Activated naive CD8-positive, alpha-beta T cell treated with anti-CD3 and anti-CD28 coated beads, Interleukin-2, amount 10 ng/mL, durations not matched to agents 7 days and 5 days (primary cell): Measurements from ENCODE around the gene UBR7. TPM values are rescaled to one million over a fixed set of nuclear protein-coding genes. Genes with fewer than 3 reads are reported as not detected.

Source experiments
- ATAC-seq: fragments of 150-1000 bp; cut with Tn5 transposase; one replicate; pipeline ENCODE4 v1.10.0; 2021; ENCODE audit warnings: low read depth, moderate library complexity
- POLR2A ChIA-PET: fragments of 350-600 bp; sonication (Branson Sonifier 250); formaldehyde crosslinking; loops from one replicate; lab custom pipeline; 2021; ENCODE audit warnings: antibody characterized with exemption; lab: Charles Lee
- DNase-seq: peaks from one replicate; pipeline ENCODE4 v3.0.0; 2021
- H3K27ac Mint-ChIP-seq: one replicate; pipeline ENCODE4 v1.8.0; 2022; ENCODE audit warnings: mild to moderate bottlenecking, mixed read lengths
- H3K27me3 Mint-ChIP-seq: one replicate; pipeline ENCODE4 v1.8.0; 2022; ENCODE audit warnings: mild to moderate bottlenecking, moderate library complexity, mixed read lengths
- H3K36me3 Mint-ChIP-seq: one replicate; pipeline ENCODE4 v1.8.0; 2021; ENCODE audit warnings: mild to moderate bottlenecking, mixed read lengths
- H3K4me1 Mint-ChIP-seq: one replicate; pipeline ENCODE4 v1.8.0; 2021; ENCODE audit warnings: mixed read lengths
- H3K4me3 Mint-ChIP-seq: one replicate; pipeline ENCODE4 v1.8.0; 2022; ENCODE audit warnings: mild to moderate bottlenecking, moderate library complexity, mixed read lengths
- H3K9me3 Mint-ChIP-seq: one replicate; pipeline ENCODE4 v1.8.0; 2021; ENCODE audit warnings: mixed read lengths
- total RNA-seq, 2 experiments: library from RNA; stranded (reverse); gene quantifications; one replicate each; pipeline ENCODE4 v1.2.3, GENCODE V29; 2021

The UBR7 gene
- total RNA-seq, 2 experiments from 2014 or later, result 36.7 to 38.5 TPM

- POLR2A ChIA-PET, result interaction anchor here (0.6 kb wide), 1 partner anchor 12 kb away, joined by 3 read pairs; no protein-coding TSS in a partner anchor
- no peak overlapping the region for H3K27ac Mint-ChIP-seq
- no peak overlapping the region for H3K4me3 Mint-ChIP-seq
- H3K9me3 Mint-ChIP-seq, result no peaks in the 10 kb centered on the region
- DNase-seq (no peak), ATAC-seq (no peak)
- H3K4me1 Mint-ChIP-seq, result no peaks in the 10 kb centered on the region
- H3K36me3 Mint-ChIP-seq, result peaks cover 9% of the 10 kb centered on the region
- H3K27me3 Mint-ChIP-seq, result no peaks in the 10 kb centered on the region
Observed at GRCh38 chr14:93239869-93240677, 33.0 kb downstream of the UBR7 start.

- no peak overlapping the region for H3K4me3 Mint-ChIP-seq
- no peak overlapping the region for H3K27ac Mint-ChIP-seq
- H3K4me1 Mint-ChIP-seq, result no peaks in the 10 kb centered on the region
- DNase-seq (no peak), ATAC-seq (no peak)
- H3K27me3 Mint-ChIP-seq, result no peaks in the 10 kb centered on the region
- peaks cover 13% of the 10 kb centered on the region for H3K36me3 Mint-ChIP-seq
- H3K9me3 Mint-ChIP-seq, result no peaks in the 10 kb centered on the region
- POLR2A ChIA-PET, result interaction anchor here (0.6 kb wide), 1 partner anchor 12 kb away, joined by 3 read pairs; no protein-coding TSS in a partner anchor
Observed at GRCh38 chr14:93240678-93241000, 33.6 kb downstream of the UBR7 start.

- POLR2A ChIA-PET, result no interaction called here
- Mint-ChIP-seq H3K4me1 (peaks cover 12% of the 10 kb centered on the region), H3K4me3 (no peak overlapping the region), H3K9me3 (no peaks in the 10 kb centered on the region), H3K27ac (no peak overlapping the region), H3K27me3 (no peaks in the 10 kb centered on the region), H3K36me3 (peaks cover 24% of the 10 kb centered on the region)
- ATAC-seq (no peak), DNase-seq (no peak)
Observed at GRCh38 chr14:93245764-93246420, 38.8 kb downstream of the UBR7 start.

GRCh38 chr14:93246534-93246933 lies 39.5 kb downstream of the UBR7 start:
- H3K4me3 Mint-ChIP-seq, result no peak overlapping the region
- no peaks in the 10 kb centered on the region for H3K9me3 Mint-ChIP-seq
- ATAC-seq (no peak), DNase-seq (no peak)
- H3K27ac Mint-ChIP-seq, result no peak overlapping the region
- H3K27me3 Mint-ChIP-seq, result no peaks in the 10 kb centered on the region
- H3K4me1 Mint-ChIP-seq, result peaks cover 12% of the 10 kb centered on the region
- POLR2A ChIA-PET, result no interaction called here
- peaks cover 24% of the 10 kb centered on the region for H3K36me3 Mint-ChIP-seq

GRCh38 chr14:93249128-93249831 lies 42.2 kb downstream of the UBR7 start:
- Mint-ChIP-seq H3K4me3 (no peak overlapping the region), H3K9me3 (no peaks in the 10 kb centered on the region), H3K27ac (no peak overlapping the region), H3K27me3 (no peaks in the 10 kb centered on the region), H3K36me3 (peaks cover 21% of the 10 kb centered on the region), H3K4me1 (peaks cover 15% of the 10 kb centered on the region)
- POLR2A ChIA-PET, result interaction anchor here (0.7 kb wide), 1 partner anchor 42 kb away, joined by 5 read pairs; no protein-coding TSS in a partner anchor
- ATAC-seq, result no peak
- DNase-seq, result no peak

GRCh38 chr14:93262446-93262845 lies 55.4 kb downstream of the UBR7 start:
- Mint-ChIP-seq H3K27me3 (no peaks in the 10 kb centered on the region), H3K4me1 (peaks cover 13% of the 10 kb centered on the region), H3K27ac (no peak overlapping the region), H3K4me3 (no peak overlapping the region), H3K36me3 (peaks cover 19% of the 10 kb centered on the region), H3K9me3 (no peaks in the 10 kb centered on the region)
- POLR2A ChIA-PET, result no interaction called here
- ATAC-seq (no peak), DNase-seq (no peak)

GRCh38 chr14:93263416-93263815 lies 56.4 kb downstream of the UBR7 start:
- H3K4me3 Mint-ChIP-seq, result no peak overlapping the region
- no peaks in the 10 kb centered on the region for H3K9me3 Mint-ChIP-seq
- peaks cover 13% of the 10 kb centered on the region for H3K4me1 Mint-ChIP-seq
- DNase-seq, result no peak
- no peak for ATAC-seq
- H3K27me3 Mint-ChIP-seq, result no peaks in the 10 kb centered on the region
- POLR2A ChIA-PET, result no interaction called here
- peak overlapping the region; percentile 38 for H3K27ac Mint-ChIP-seq
- H3K36me3 Mint-ChIP-seq, result peaks cover 17% of the 10 kb centered on the region

- POLR2A ChIA-PET, result no interaction called here
- no peaks in the 10 kb centered on the region for H3K9me3 Mint-ChIP-seq
- no peak overlapping the region for H3K4me3 Mint-ChIP-seq
- peaks cover 17% of the 10 kb centered on the region for H3K36me3 Mint-ChIP-seq
- H3K27me3 Mint-ChIP-seq, result no peaks in the 10 kb centered on the region
- no peak for ATAC-seq
- DNase-seq, result no peak
- peaks cover 13% of the 10 kb centered on the region for H3K4me1 Mint-ChIP-seq
- no peak overlapping the region for H3K27ac Mint-ChIP-seq
Observed at GRCh38 chr14:93266127-93266526, 59.1 kb downstream of the UBR7 start.

- DNase-seq, result no peak
- Mint-ChIP-seq H3K4me3 (no peak overlapping the region), H3K9me3 (no peaks in the 10 kb centered on the region), H3K27me3 (no peaks in the 10 kb centered on the region), H3K27ac (no peak overlapping the region), H3K4me1 (peaks cover 16% of the 10 kb centered on the region), H3K36me3 (peaks cover 17% of the 10 kb centered on the region)
- POLR2A ChIA-PET, result no interaction called here
- ATAC-seq, result no peak
Observed at GRCh38 chr14:93267149-93267711, 60.2 kb downstream of the UBR7 start.

GRCh38 chr14:93268406-93268805 lies 61.4 kb downstream of the UBR7 start:
- Mint-ChIP-seq H3K36me3 (peaks cover 15% of the 10 kb centered on the region), H3K9me3 (no peaks in the 10 kb centered on the region), H3K27me3 (no peaks in the 10 kb centered on the region), H3K27ac (no peak overlapping the region), H3K4me3 (no peak overlapping the region), H3K4me1 (peaks cover 16% of the 10 kb centered on the region)
- POLR2A ChIA-PET, result no interaction called here
- no peak for ATAC-seq
- DNase-seq, result no peak

GRCh38 chr14:93269341-93270068 lies 62.4 kb downstream of the UBR7 start:
- DNase-seq, result no peak
- H3K4me3 Mint-ChIP-seq, result no peak overlapping the region
- H3K27ac Mint-ChIP-seq, result no peak overlapping the region
- ATAC-seq, result no peak
- peaks cover 7% of the 10 kb centered on the region for H3K36me3 Mint-ChIP-seq
- POLR2A ChIA-PET, result no interaction called here
- H3K27me3 Mint-ChIP-seq, result no peaks in the 10 kb centered on the region
- H3K9me3 Mint-ChIP-seq, result no peaks in the 10 kb centered on the region
- H3K4me1 Mint-ChIP-seq, result peaks cover 9% of the 10 kb centered on the region

GRCh38 chr14:93271111-93271510 lies 64.1 kb downstream of the UBR7 start:
- POLR2A ChIA-PET, result no interaction called here

More at GRCh38 chr14:93271111-93271510, 64.1 kb downstream of the UBR7 start:
- DNase-seq (no peak), ATAC-seq (no peak)
- peaks cover 7% of the 10 kb centered on the region for H3K4me1 Mint-ChIP-seq
- peaks cover 8% of the 10 kb centered on the region for H3K36me3 Mint-ChIP-seq
- no peaks in the 10 kb centered on the region for H3K9me3 Mint-ChIP-seq
- no peaks in the 10 kb centered on the region for H3K27me3 Mint-ChIP-seq
- no peak overlapping the region for H3K4me3 Mint-ChIP-seq
- H3K27ac Mint-ChIP-seq, result no peak overlapping the region
